Neural cell (in vitro differentiated cells): ENCODE measurements around the gene OR10H5.

Source experiments
- EP300 ChIP-seq: fragments of 450-650 bp; conservative IDR thresholded peaks from 2 replicates; pipeline ENCODE4 v1.6.1; 2014; ENCODE audit warnings: antibody characterized with exemption, mild to moderate bottlenecking, moderate library complexity; ENCODE audit not compliant: poor library complexity, severe bottlenecking
- EZH2 ChIP-seq: fragments of 200-600, 300-800 bp; shearing (Covaris generic), sonication (generic); IDR thresholded peaks from 2 replicates; pipeline ENCODE4 v1.6.1; 2014; ENCODE audit warnings: antibody characterized with exemption, low read length, borderline replicate concordance, mild to moderate bottlenecking; ENCODE audit not compliant: insufficient read depth, poor library complexity, severe bottlenecking
- POLR2AphosphoS5 ChIP-seq: IDR thresholded peaks from 2 replicates; pipeline ENCODE4 v1.6.1; 2012
- RAD21 ChIP-seq: fragments of 450-650 bp; conservative IDR thresholded peaks from 2 replicates; pipeline ENCODE4 v1.6.1; 2014; ENCODE audit warnings: antibody characterized with exemption, mild to moderate bottlenecking, moderate library complexity
- SMC3 ChIP-seq: fragments of 450-650 bp; conservative IDR thresholded peaks from 2 replicates; pipeline ENCODE4 v1.6.1; 2014; ENCODE audit warnings: antibody characterized with exemption, mild to moderate bottlenecking, moderate library complexity; ENCODE audit not compliant: poor library complexity
- TAF1 ChIP-seq: IDR thresholded peaks from 2 replicates; pipeline ENCODE4 v1.6.1; 2012; ENCODE audit warnings: low read depth
- TF ChIP-seq, protein P1 (sequence below): fragments of 450-650 bp; IDR thresholded peaks from 2 replicates; pipeline ENCODE4 v1.5.1; 2014; ENCODE audit warnings: antibody characterized with exemption, mild to moderate bottlenecking, moderate library complexity; ENCODE audit not compliant: poor library complexity, severe bottlenecking
- TF ChIP-seq, protein P2 (sequence below): IDR thresholded peaks from 2 replicates; pipeline ENCODE4 v1.6.1; 2012; ENCODE audit warnings: borderline replicate concordance

DNA sequence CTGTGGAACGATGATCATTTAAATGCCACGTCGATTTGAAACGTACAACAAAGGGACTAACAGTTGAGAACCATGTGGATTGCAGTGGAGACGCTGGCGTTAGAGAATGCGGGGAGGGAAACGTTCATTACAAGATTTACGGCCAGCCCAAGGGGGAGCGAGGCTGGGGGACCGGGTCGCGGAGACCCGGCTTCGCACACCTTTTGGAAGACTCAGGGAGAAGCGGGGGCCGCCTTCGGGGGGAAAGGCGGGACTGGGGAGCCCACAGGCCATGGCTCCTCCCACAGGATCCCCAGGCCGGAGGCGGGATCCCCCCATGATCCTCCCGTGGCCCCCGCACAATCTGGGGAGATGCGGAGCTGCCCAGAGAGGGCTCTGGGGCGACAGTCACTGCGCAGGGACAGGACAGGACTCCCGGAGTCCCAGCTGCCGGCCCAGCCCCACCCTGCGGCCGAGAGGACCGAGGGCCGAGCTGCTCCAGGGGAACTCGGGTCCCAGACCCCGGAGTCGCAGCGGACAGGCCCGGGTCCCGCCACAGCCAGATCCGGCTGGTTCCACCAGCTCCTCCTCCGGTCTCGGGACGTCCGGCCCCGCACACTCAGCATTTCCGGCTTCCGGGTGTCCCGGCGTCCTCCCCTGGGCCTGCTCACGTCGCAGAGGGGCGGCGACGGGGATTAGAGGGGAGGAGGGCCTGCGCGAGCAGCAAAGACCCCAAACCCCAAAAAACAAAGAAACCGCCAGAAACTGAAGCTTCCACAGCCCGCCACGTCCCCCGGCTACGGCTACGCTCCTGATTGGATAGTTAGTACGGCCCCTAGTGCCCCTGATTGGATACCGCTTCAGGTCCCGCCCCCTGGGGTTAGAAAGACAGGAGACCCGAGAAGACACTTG lies 49.1 kb downstream of the OR10H5 start:
- no peak for TF ChIP-seq TAF1
- TF ChIP-seq, protein P1, sequence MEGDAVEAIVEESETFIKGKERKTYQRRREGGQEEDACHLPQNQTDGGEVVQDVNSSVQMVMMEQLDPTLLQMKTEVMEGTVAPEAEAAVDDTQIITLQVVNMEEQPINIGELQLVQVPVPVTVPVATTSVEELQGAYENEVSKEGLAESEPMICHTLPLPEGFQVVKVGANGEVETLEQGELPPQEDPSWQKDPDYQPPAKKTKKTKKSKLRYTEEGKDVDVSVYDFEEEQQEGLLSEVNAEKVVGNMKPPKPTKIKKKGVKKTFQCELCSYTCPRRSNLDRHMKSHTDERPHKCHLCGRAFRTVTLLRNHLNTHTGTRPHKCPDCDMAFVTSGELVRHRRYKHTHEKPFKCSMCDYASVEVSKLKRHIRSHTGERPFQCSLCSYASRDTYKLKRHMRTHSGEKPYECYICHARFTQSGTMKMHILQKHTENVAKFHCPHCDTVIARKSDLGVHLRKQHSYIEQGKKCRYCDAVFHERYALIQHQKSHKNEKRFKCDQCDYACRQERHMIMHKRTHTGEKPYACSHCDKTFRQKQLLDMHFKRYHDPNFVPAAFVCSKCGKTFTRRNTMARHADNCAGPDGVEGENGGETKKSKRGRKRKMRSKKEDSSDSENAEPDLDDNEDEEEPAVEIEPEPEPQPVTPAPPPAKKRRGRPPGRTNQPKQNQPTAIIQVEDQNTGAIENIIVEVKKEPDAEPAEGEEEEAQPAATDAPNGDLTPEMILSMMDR, result no peak
- TF ChIP-seq EZH2, result no peak
- TF ChIP-seq POLR2AphosphoS5, result no peak
- TF ChIP-seq, protein P2, sequence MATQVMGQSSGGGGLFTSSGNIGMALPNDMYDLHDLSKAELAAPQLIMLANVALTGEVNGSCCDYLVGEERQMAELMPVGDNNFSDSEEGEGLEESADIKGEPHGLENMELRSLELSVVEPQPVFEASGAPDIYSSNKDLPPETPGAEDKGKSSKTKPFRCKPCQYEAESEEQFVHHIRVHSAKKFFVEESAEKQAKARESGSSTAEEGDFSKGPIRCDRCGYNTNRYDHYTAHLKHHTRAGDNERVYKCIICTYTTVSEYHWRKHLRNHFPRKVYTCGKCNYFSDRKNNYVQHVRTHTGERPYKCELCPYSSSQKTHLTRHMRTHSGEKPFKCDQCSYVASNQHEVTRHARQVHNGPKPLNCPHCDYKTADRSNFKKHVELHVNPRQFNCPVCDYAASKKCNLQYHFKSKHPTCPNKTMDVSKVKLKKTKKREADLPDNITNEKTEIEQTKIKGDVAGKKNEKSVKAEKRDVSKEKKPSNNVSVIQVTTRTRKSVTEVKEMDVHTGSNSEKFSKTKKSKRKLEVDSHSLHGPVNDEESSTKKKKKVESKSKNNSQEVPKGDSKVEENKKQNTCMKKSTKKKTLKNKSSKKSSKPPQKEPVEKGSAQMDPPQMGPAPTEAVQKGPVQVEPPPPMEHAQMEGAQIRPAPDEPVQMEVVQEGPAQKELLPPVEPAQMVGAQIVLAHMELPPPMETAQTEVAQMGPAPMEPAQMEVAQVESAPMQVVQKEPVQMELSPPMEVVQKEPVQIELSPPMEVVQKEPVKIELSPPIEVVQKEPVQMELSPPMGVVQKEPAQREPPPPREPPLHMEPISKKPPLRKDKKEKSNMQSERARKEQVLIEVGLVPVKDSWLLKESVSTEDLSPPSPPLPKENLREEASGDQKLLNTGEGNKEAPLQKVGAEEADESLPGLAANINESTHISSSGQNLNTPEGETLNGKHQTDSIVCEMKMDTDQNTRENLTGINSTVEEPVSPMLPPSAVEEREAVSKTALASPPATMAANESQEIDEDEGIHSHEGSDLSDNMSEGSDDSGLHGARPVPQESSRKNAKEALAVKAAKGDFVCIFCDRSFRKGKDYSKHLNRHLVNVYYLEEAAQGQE, result no peak
- no peak for TF ChIP-seq EP300
- no peak for TF ChIP-seq RAD21
- no peak for TF ChIP-seq SMC3
